Nephron (organoid): Measurements from ENCODE around the gene ARGLU1.
A peak's percentile ranks its signal among the peaks of the same experiment; 100 is the strongest.

ENCODE experiments used
- H3K27ac Mint-ChIP-seq, 3 experiments: 2 replicates each; pipeline ENCODE4 v1.8.0; 2020; ENCODE audit warnings: mixed read lengths in 3 of 3, mild to moderate bottlenecking in 2 of 3, moderate library complexity in 1 of 3
- H3K27me3 Mint-ChIP-seq: 2 replicates; pipeline ENCODE4 v1.8.0; 2021; ENCODE audit warnings: low read depth, mild to moderate bottlenecking, moderate library complexity, mixed read lengths
- H3K36me3 Mint-ChIP-seq: 2 replicates; pipeline ENCODE4 v1.8.0; 2020; ENCODE audit warnings: low read depth, mixed read lengths
- H3K4me1 Mint-ChIP-seq: 2 replicates; pipeline ENCODE4 v1.8.0; 2020; ENCODE audit warnings: mixed read lengths
- H3K4me3 Mint-ChIP-seq, 3 experiments: 2 replicates each; pipeline ENCODE4 v1.8.0; 2020; ENCODE audit warnings: mild to moderate bottlenecking in 3 of 3, mixed read lengths in 3 of 3, moderate library complexity in 2 of 3
- H3K9me3 Mint-ChIP-seq: 2 replicates; pipeline ENCODE4 v1.8.0; 2020; ENCODE audit warnings: mixed read lengths
- TF ChIP-seq, protein P1 (sequence below), 3 experiments: fragments of 200-600 bp; sonication (generic); IDR thresholded peaks; one replicate each; pipeline ENCODE4 v1.5.0; 2021; ENCODE audit warnings: antibody characterized with exemption in 3 of 3; ENCODE audit not compliant: unreplicated experiment in 3 of 3

The ARGLU1 gene

GRCh38 chr13:106498158-106498557 lies 69.8 kb downstream of the ARGLU1 start:
- H3K9me3 Mint-ChIP-seq, result no peaks in the 10 kb centered on the region

DNA sequence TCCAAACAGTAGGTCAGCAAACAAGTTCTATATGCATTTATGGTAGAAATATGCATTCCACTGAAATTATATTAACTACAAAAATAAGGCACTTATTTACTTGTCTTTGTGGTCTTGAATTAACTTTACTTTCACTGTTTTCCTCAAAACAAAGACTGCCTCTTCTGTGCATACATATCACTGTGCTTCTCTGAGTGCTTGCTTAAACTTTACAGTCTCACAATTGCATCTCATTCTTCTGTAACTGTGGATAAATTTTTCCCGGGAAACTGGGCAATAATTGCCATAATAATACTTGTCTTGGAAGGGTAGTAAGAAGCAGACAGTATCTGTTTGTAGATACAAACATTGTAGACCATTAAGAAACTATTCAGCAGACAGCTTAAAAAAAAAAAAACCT lies 70.9 kb downstream of the ARGLU1 start:
- Mint-ChIP-seq H3K4me1 (peaks cover 36% of the 10 kb centered on the region), H3K36me3 (peaks cover 61% of the 10 kb centered on the region), H3K4me3 (no peak overlapping the region), H3K27me3 (no peaks in the 10 kb centered on the region), H3K27ac (peak overlapping the region in 2 of 3 experiments; percentile 4 to 63), H3K9me3 (no peaks in the 10 kb centered on the region)
- TF ChIP-seq, protein P1, sequence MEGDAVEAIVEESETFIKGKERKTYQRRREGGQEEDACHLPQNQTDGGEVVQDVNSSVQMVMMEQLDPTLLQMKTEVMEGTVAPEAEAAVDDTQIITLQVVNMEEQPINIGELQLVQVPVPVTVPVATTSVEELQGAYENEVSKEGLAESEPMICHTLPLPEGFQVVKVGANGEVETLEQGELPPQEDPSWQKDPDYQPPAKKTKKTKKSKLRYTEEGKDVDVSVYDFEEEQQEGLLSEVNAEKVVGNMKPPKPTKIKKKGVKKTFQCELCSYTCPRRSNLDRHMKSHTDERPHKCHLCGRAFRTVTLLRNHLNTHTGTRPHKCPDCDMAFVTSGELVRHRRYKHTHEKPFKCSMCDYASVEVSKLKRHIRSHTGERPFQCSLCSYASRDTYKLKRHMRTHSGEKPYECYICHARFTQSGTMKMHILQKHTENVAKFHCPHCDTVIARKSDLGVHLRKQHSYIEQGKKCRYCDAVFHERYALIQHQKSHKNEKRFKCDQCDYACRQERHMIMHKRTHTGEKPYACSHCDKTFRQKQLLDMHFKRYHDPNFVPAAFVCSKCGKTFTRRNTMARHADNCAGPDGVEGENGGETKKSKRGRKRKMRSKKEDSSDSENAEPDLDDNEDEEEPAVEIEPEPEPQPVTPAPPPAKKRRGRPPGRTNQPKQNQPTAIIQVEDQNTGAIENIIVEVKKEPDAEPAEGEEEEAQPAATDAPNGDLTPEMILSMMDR (IDR thresholded peaks at IDR 0.05; ENCODE audit: unreplicated experiment in 3 of 3), result no peak

More at GRCh38 chr13:106498158-106498557, 69.8 kb downstream of the ARGLU1 start:
- Mint-ChIP-seq H3K27me3 (no peaks in the 10 kb centered on the region), H3K27ac (peak overlapping the region; percentile 4 to 42 (median 21)), H3K4me1 (peaks cover 34% of the 10 kb centered on the region), H3K36me3 (peaks cover 61% of the 10 kb centered on the region), H3K4me3 (no peak overlapping the region)
- TF ChIP-seq, protein P1 (IDR thresholded peaks at IDR 0.05; ENCODE audit: unreplicated experiment in 3 of 3), result no peak

GRCh38 chr13:106496072-106496997 lies 71.6 kb downstream of the ARGLU1 start:
- peaks cover 64% of the 10 kb centered on the region for H3K36me3 Mint-ChIP-seq
- TF ChIP-seq, protein P1 (IDR thresholded peaks at IDR 0.05; ENCODE audit: unreplicated experiment in 3 of 3), result no peak
- H3K4me1 Mint-ChIP-seq, result peaks cover 44% of the 10 kb centered on the region
- H3K9me3 Mint-ChIP-seq, result no peaks in the 10 kb centered on the region
- H3K4me3 Mint-ChIP-seq, result peak overlapping the region in 1 of 3 experiments; percentile 10
- peak overlapping the region; percentile 21 to 66 (median 43) for H3K27ac Mint-ChIP-seq
- no peaks in the 10 kb centered on the region for H3K27me3 Mint-ChIP-seq

DNA sequence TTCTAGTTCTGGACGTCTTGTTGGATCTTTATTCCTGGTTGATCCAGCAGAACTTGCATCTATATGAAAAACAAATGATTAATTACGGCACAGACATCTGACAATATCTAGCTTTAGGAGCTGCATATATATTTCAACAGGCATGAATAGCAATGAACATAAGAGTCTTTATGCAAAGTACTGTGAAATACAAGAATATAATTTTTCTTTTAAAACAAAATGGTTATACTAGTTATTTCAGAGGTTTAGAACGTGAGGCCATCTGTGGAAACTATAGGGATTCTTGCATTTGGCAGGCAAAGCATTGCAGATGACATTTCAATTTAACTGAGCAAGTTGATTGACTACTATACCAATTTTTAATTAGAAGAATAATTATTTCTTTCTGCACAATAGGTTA lies 73.0 kb downstream of the ARGLU1 start:
- peaks cover 45% of the 10 kb centered on the region for H3K4me1 Mint-ChIP-seq
- no peaks in the 10 kb centered on the region for H3K27me3 Mint-ChIP-seq
- H3K9me3 Mint-ChIP-seq, result no peaks in the 10 kb centered on the region
- no peak overlapping the region for H3K27ac Mint-ChIP-seq
- no peak overlapping the region for H3K4me3 Mint-ChIP-seq
- TF ChIP-seq, protein P1 (IDR thresholded peaks at IDR 0.05; ENCODE audit: unreplicated experiment in 3 of 3), result no peak
- H3K36me3 Mint-ChIP-seq, result peaks cover 68% of the 10 kb centered on the region

DNA sequence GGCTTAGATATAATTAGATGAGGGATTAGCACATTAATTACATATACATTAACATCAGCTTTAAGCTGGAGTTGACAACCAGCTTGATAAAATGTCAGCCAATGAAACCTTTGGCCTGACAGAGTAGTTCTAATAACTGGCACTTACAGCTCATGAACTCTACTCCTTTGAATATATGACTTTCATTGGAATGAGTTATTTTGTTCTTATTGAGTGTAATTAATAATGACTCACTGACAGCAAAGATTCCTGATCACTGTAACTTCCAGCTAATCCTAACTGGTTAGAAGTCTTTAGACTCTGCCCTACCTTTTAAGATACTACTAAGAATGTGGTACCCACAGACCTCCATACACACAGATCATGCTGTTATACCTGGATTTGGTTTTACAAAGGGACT lies 73.4 kb downstream of the ARGLU1 start:
- H3K4me3 Mint-ChIP-seq, result no peak overlapping the region
- no peaks in the 10 kb centered on the region for H3K9me3 Mint-ChIP-seq
- no peak overlapping the region for H3K27ac Mint-ChIP-seq
- H3K36me3 Mint-ChIP-seq, result peaks cover 66% of the 10 kb centered on the region
- H3K4me1 Mint-ChIP-seq, result peaks cover 45% of the 10 kb centered on the region
- TF ChIP-seq, protein P1 (IDR thresholded peaks at IDR 0.05; ENCODE audit: unreplicated experiment in 3 of 3), result no peak
- H3K27me3 Mint-ChIP-seq, result no peaks in the 10 kb centered on the region
